Transverse colon (tissue), 3 donors: ENCODE data around the gene HMCN2.

ENCODE experiments used
- CTCF ChIP-seq, 5 experiments: fragments of 200-600 bp in 3 of 5; fragments of 450-650 bp in 2 of 5; sonication (generic) in 3 of 5; IDR thresholded peaks; 1 replicate in 2 of 5; 2 replicates in 3 of 5; pipeline ENCODE4 v1.5.1; 2016 to 2017; ENCODE audit warnings: antibody characterized with exemption in 5 of 5, inconsistent platforms in 3 of 5, mild to moderate bottlenecking in 2 of 5, moderate library complexity in 1 of 5
- EP300 ChIP-seq: sonication (generic); formaldehyde crosslinking; IDR thresholded peaks from one replicate; pipeline ENCODE4 v1.6.1; 2017; ENCODE audit warnings: antibody characterized with exemption, low read depth

- TF ChIP-seq CTCF (IDR thresholded peaks at IDR 0.05) (no peak), EP300 (no peak)
Observed at GRCh38 chr9:130443456-130443801, 177.9 kb downstream of the HMCN2 start.
